A549 (cell line): ENCODE data around the gene ZFP36L1.

Experiments
- BHLHE40 ChIP-seq: IDR thresholded peaks from 2 replicates; pipeline ENCODE4 v1.6.1; 2012; ENCODE audit warnings: low read depth, low read length, inconsistent platforms
- CHD2 ChIP-seq: fragments of 150-350 bp; IDR thresholded peaks from 2 replicates; pipeline ENCODE4 v1.6.1; 2014; ENCODE audit warnings: low read length; ENCODE audit not compliant: partially characterized antibody
- EP300 ChIP-seq, 2 experiments: fragments of >200 bp; sonication (Bioruptor Twin); formaldehyde crosslinking; IDR thresholded peaks; 2 replicates in 1 of 2; 3 replicates in 1 of 2; pipeline ENCODE4 v1.6.1; 2016 to 2017
- HOXB13 ChIP-seq: fragments of 250-450 bp; sonication (Bioruptor Pico); IDR thresholded peaks from 2 replicates; pipeline ENCODE4 v1.5.0; 2020; ENCODE audit warnings: low read depth, mild to moderate bottlenecking, moderate library complexity
- JUNB ChIP-seq: fragments of >200 bp; sonication (Bioruptor Twin); formaldehyde crosslinking; IDR thresholded peaks from 2 replicates; pipeline ENCODE4 v1.6.1; 2016
- MYC ChIP-seq: IDR thresholded peaks from 2 replicates; pipeline ENCODE4 v1.6.1; 2012; ENCODE audit warnings: mild to moderate bottlenecking, inconsistent platforms, low read length, improper control_type of control experiment, borderline replicate concordance
- POLR2A ChIP-seq: IDR thresholded peaks from 2 replicates; pipeline ENCODE4 v1.6.1; 2012; ENCODE audit warnings: mild to moderate bottlenecking, low read length
- RAD21 ChIP-seq, 2 experiments: fragments of >200 bp in 1 of 2; sonication (Bioruptor Twin) in 1 of 2; formaldehyde crosslinking in 1 of 2; IDR thresholded peaks in 1 of 2; conservative IDR thresholded peaks in 1 of 2; 2 replicates in 1 of 2; 3 replicates in 1 of 2; pipeline ENCODE4 v1.6.1; 2012 to 2018; ENCODE audit warnings: inconsistent platforms in 1 of 2
- SMC3 ChIP-seq: fragments of >200 bp; sonication (Bioruptor Twin); formaldehyde crosslinking; IDR thresholded peaks from 3 replicates; pipeline ENCODE4 v1.6.1; 2018; ENCODE audit warnings: inconsistent platforms
- TF ChIP-seq, protein P1 (sequence below): fragments of >200 bp; sonication (Bioruptor Twin); formaldehyde crosslinking; IDR thresholded peaks from 3 replicates; pipeline ENCODE4 v1.5.1; 2016
- TF ChIP-seq, protein P2 (sequence below): fragments of 200-600 bp; sonication (generic); IDR thresholded peaks from 2 replicates; pipeline ENCODE4 v1.6.1; 2016; ENCODE audit warnings: antibody characterized with exemption, mild to moderate bottlenecking, moderate library complexity

DNA sequence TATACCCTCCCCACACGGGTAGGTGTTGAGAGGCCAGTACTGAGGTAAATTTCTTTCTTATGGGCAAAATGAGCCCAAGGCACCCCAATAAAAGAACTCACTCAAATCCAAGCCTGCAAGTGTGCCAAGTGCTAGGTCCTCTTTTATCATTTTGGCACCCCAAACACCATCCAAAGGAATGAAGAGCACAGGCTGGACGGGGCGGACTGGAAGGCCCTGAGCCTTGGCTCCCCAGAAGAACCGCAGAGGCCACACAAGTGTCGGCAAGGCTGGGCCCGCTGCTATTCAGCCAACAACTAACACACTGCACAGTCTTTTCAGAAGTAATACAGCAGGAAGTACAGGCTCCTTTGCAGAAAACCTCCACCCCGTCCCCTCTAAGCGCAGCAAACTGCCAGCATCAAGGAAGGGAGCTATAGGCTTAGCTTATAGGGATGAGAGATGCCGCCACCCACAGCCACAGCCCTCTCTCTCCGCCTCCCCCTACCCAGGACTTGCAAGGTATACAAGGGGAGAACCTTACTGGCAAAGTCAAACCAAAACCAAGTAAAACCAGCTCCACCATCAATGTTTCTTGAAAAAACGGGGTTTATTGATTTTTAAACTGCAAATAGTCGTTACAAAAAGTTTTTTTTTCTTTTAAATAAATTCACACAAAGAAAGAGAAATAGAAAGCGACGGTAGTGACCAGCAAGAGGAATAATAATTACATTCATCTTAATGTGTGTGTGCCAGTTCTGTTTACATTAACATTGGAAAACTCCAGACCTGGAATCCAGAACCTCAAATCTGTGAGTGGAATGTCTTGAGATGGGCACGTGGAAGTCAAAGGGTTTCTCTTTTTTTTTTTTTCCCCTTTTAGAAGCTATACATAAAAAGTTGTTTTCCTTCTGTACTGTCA is 5.5 kb downstream of the ZFP36L1 start:
- TF ChIP-seq, protein P1, sequence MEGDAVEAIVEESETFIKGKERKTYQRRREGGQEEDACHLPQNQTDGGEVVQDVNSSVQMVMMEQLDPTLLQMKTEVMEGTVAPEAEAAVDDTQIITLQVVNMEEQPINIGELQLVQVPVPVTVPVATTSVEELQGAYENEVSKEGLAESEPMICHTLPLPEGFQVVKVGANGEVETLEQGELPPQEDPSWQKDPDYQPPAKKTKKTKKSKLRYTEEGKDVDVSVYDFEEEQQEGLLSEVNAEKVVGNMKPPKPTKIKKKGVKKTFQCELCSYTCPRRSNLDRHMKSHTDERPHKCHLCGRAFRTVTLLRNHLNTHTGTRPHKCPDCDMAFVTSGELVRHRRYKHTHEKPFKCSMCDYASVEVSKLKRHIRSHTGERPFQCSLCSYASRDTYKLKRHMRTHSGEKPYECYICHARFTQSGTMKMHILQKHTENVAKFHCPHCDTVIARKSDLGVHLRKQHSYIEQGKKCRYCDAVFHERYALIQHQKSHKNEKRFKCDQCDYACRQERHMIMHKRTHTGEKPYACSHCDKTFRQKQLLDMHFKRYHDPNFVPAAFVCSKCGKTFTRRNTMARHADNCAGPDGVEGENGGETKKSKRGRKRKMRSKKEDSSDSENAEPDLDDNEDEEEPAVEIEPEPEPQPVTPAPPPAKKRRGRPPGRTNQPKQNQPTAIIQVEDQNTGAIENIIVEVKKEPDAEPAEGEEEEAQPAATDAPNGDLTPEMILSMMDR: no peak
- no peak for TF ChIP-seq POLR2A
- TF ChIP-seq, protein P2, sequence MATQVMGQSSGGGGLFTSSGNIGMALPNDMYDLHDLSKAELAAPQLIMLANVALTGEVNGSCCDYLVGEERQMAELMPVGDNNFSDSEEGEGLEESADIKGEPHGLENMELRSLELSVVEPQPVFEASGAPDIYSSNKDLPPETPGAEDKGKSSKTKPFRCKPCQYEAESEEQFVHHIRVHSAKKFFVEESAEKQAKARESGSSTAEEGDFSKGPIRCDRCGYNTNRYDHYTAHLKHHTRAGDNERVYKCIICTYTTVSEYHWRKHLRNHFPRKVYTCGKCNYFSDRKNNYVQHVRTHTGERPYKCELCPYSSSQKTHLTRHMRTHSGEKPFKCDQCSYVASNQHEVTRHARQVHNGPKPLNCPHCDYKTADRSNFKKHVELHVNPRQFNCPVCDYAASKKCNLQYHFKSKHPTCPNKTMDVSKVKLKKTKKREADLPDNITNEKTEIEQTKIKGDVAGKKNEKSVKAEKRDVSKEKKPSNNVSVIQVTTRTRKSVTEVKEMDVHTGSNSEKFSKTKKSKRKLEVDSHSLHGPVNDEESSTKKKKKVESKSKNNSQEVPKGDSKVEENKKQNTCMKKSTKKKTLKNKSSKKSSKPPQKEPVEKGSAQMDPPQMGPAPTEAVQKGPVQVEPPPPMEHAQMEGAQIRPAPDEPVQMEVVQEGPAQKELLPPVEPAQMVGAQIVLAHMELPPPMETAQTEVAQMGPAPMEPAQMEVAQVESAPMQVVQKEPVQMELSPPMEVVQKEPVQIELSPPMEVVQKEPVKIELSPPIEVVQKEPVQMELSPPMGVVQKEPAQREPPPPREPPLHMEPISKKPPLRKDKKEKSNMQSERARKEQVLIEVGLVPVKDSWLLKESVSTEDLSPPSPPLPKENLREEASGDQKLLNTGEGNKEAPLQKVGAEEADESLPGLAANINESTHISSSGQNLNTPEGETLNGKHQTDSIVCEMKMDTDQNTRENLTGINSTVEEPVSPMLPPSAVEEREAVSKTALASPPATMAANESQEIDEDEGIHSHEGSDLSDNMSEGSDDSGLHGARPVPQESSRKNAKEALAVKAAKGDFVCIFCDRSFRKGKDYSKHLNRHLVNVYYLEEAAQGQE: peak; percentile 10; the same call in 1 of the 2 replicates
- TF ChIP-seq MYC: no peak
- peak; percentile 17; the same call in 1 of the 3 replicates for TF ChIP-seq SMC3
- TF ChIP-seq HOXB13 (CRISPR knock-in tag): no peak
- TF ChIP-seq RAD21 (conservative IDR thresholded peaks at IDR 0.05 in 1 of 2, IDR thresholded peaks at IDR 0.05 in 1 of 2): 0 out of 5 replicates have a peak, but pooled peaks of 1 of the 2 experiments have one; percentile 1
- TF ChIP-seq EP300 (IDR thresholded peaks at IDR 0.05): no peak; a peak in 1 of 5 replicates
- TF ChIP-seq JUNB: no peak
- TF ChIP-seq CHD2: no peak
- no peak for TF ChIP-seq BHLHE40
